Right kidney (tissue), 1 donor: ENCODE results near the gene WDR45B.

Experiments used
- DNase-seq: peaks from one replicate; pipeline ENCODE4 v3.0.0-alpha.2; 2016

Gene WDR45B

GRCh38 chr17:82630212-82630611 is 18.0 kb downstream of the WDR45B start:
- DNase-seq: no peak

GRCh38 chr17:82629748-82630147 is 18.5 kb downstream of the WDR45B start:
- DNase-seq: no peak

GRCh38 chr17:82627405-82627804 is 20.8 kb downstream of the WDR45B start:
- no peak for DNase-seq

GRCh38 chr17:82623707-82624106 is 24.5 kb downstream of the WDR45B start:
- no peak for DNase-seq

- no peak for DNase-seq
These were observed 28.6 kb downstream of the WDR45B start for GRCh38 chr17:82619641-82620040.

GRCh38 chr17:82619211-82619610 is 29.0 kb downstream of the WDR45B start:
- DNase-seq: no peak

GRCh38 chr17:82616021-82616711 is 32.1 kb downstream of the WDR45B start:
- DNase-seq: no peak

- no peak for DNase-seq
These were observed 32.9 kb downstream of the WDR45B start for GRCh38 chr17:82615084-82616020.

GRCh38 chr17:82614095-82614631 is 34.1 kb downstream of the WDR45B start:
- no peak for DNase-seq

GRCh38 chr17:82613283-82614094 is 34.8 kb downstream of the WDR45B start:
- DNase-seq: peak; percentile 57

- DNase-seq: no peak
These were observed 36.8 kb downstream of the WDR45B start for GRCh38 chr17:82611140-82612058.

GRCh38 chr17:82609655-82610054 is 38.6 kb downstream of the WDR45B start:
- DNase-seq: no peak

GRCh38 chr17:82608816-82609215 is 39.4 kb downstream of the WDR45B start:
- DNase-seq: no peak

GRCh38 chr17:82605939-82606600 is 42.2 kb downstream of the WDR45B start:
- DNase-seq: no peak

GRCh38 chr17:82604532-82604931 is 43.7 kb downstream of the WDR45B start:
- no peak for DNase-seq

GRCh38 chr17:82603981-82604448 is 44.2 kb downstream of the WDR45B start:
- no peak for DNase-seq

- no peak for DNase-seq
These were observed 45.1 kb downstream of the WDR45B start for GRCh38 chr17:82602986-82603710.

- DNase-seq: no peak
These were observed 45.8 kb downstream of the WDR45B start for GRCh38 chr17:82602487-82602886.

- DNase-seq: no peak
These were observed 46.7 kb downstream of the WDR45B start for GRCh38 chr17:82601447-82602000.
